Sigmoid colon (tissue), 7 donors: ENCODE measurements around the gene LUZP2. TPM values are rescaled to one million over a fixed set of nuclear protein-coding genes. Genes with fewer than 3 reads are reported as not detected.

Source experiments
- DNase-seq: peaks from one replicate; pipeline ENCODE4 v3.0.0-alpha.2; 2019
- H3K27ac ChIP-seq, 4 donors: fragments of 200-600 bp; sonication (generic); one replicate each; pipeline ENCODE4 v1.5.1; 2016 to 2019; ENCODE audit warnings: mild to moderate bottlenecking in 1 of 4
- H3K27me3 ChIP-seq, 3 donors: fragments of 200-600 bp; sonication (generic); one replicate each; pipeline ENCODE4 v1.5.1; 2019; ENCODE audit warnings: mild to moderate bottlenecking in 1 of 3
- H3K36me3 ChIP-seq, 4 donors: fragments of 200-600 bp; sonication (generic); one replicate each; pipeline ENCODE4 v1.5.1; 2016 to 2019
- H3K4me1 ChIP-seq, 4 donors: fragments of 200-600 bp; sonication (generic); one replicate each; pipeline ENCODE4 v1.5.1; 2017 to 2019
- H3K4me3 ChIP-seq, 4 donors: fragments of 200-600 bp; sonication (generic); one replicate each; pipeline ENCODE4 v1.5.1; 2017 to 2019; ENCODE audit warnings: mild to moderate bottlenecking in 2 of 4, moderate library complexity in 1 of 4
- H3K9me3 ChIP-seq, 4 donors: fragments of 200-600 bp in 3 of 4; sonication (generic) in 3 of 4; one replicate each; pipeline versions ENCODE4 v1.5.1 to v1.6.1; 2013 to 2019
- EP300 ChIP-seq, 4 donors: sonication (generic); formaldehyde crosslinking; IDR thresholded peaks; one replicate each; pipeline ENCODE4 v1.6.1; 2017; ENCODE audit warnings: antibody characterized with exemption in 4 of 4
- POLR2A ChIP-seq, 2 donors: fragments of 450-650 bp; IDR thresholded peaks; one replicate each; pipeline ENCODE4 v1.6.1; 2016; ENCODE audit warnings: antibody characterized with exemption in 2 of 2, mild to moderate bottlenecking in 2 of 2, moderate library complexity in 2 of 2
- POLR2AphosphoS5 ChIP-seq, 4 donors: sonication (generic); formaldehyde crosslinking; IDR thresholded peaks; one replicate each; pipeline ENCODE4 v1.6.1; 2017; ENCODE audit warnings: antibody characterized with exemption in 4 of 4
- WGBS, 2 donors: extraction: QIAGEN DNeasy Blood & Tissue Kit; methylation state at CpG; one replicate each; pipeline ENCODE4 v1.1.7; 2013; 5-methylcytosine and 5-hydroxymethylcytosine counted together
- intact Hi-C: fragments of 100-400 bp; cut with DNase I; formaldehyde crosslinking; loops from one replicate; pipeline ENCODE4 v1.15.1; 2023
- polyA plus RNA-seq, 3 donors: library from polyadenylated mRNA; stranded (reverse); fragments of 200-250 nt; gene quantifications; one replicate each; pipeline ENCODE4 v1.2.3, GENCODE V29; 2013
- total RNA-seq, 4 donors: library from RNA; depleted of rRNA; stranded (reverse); fragments of >200 nt; gene quantifications; one replicate each; pipeline ENCODE4 v1.1.0, GENCODE V29; 2016
- TF ChIP-seq, protein P1 (sequence below), 4 experiments: fragments of 450-650 bp in 3 of 4; fragments of 200-600 bp in 1 of 4; IDR thresholded peaks; one replicate each; pipeline ENCODE4 v1.5.1; 2016 to 2019; ENCODE audit warnings: antibody characterized with exemption in 4 of 4, mild to moderate bottlenecking in 3 of 4, moderate library complexity in 2 of 4
- donor health status: healthy with polysubstance abuse.
- donor health status: Bipolar disorder and iron deficiency.
- donor health status: healthy.

The LUZP2 gene
- total and polyA plus RNA-seq, 7 donors: 0.16 to 2.1 (median 0.83) TPM

DNA sequence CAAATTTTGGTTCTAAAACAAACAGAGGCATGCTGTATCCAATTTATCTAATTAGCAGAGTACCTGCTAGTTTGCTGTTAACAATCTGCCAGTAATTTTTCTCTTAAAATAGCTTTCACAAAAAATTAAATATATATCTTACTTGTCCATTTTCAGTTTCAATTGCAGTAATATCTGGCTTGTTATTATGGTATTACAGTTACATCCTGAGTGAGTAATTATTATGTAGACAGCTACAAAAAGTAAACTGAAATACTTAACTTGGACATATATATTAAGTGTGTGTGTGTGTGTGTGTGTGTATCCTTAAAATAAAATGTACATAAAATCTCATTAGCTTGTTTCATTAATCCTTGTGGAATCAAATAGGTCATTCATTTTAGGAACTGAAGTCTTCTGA lies 148.7 kb downstream of the LUZP2 start:
- Histone ChIP-seq H3K9me3 (no peaks in the 10 kb centered on the region), H3K36me3 (no peaks in the 10 kb centered on the region), H3K27me3 (no peaks in the 10 kb centered on the region), H3K4me1 (no peaks in the 10 kb centered on the region), H3K27ac (no peak overlapping the region), H3K4me3 (no peak overlapping the region)
- no peak for DNase-seq
- TF ChIP-seq POLR2AphosphoS5 (IDR thresholded peaks at IDR 0.05): no peak
- no peak for TF ChIP-seq EP300 (IDR thresholded peaks at IDR 0.05)
- TF ChIP-seq, protein P1, sequence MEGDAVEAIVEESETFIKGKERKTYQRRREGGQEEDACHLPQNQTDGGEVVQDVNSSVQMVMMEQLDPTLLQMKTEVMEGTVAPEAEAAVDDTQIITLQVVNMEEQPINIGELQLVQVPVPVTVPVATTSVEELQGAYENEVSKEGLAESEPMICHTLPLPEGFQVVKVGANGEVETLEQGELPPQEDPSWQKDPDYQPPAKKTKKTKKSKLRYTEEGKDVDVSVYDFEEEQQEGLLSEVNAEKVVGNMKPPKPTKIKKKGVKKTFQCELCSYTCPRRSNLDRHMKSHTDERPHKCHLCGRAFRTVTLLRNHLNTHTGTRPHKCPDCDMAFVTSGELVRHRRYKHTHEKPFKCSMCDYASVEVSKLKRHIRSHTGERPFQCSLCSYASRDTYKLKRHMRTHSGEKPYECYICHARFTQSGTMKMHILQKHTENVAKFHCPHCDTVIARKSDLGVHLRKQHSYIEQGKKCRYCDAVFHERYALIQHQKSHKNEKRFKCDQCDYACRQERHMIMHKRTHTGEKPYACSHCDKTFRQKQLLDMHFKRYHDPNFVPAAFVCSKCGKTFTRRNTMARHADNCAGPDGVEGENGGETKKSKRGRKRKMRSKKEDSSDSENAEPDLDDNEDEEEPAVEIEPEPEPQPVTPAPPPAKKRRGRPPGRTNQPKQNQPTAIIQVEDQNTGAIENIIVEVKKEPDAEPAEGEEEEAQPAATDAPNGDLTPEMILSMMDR (IDR thresholded peaks at IDR 0.05): no peak
- TF ChIP-seq POLR2A (IDR thresholded peaks at IDR 0.05): no peak
- intact Hi-C loops: no loop called here

DNA sequence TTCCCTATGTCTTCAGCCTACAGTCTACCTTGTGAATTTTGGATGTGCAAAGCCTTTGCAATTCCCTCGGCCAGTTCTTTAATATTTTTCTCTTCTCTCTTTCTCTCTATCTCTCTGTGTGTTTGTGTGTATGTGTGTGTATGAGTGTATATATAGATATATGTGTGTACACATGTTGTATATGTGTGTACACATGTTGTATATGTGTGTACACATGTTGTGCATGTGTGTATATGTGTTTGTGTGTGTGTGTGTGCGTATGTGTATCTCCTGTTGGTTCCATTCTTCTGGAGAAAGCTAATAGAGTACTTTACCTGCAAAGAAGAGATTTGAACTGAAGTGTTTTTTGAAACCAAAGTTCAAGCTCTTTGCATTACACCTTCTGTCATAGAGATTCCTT lies 155.0 kb downstream of the LUZP2 start:
- 85 to 86% methylated on average over 2 of the region's 2 CpGs for WGBS, 2 donors
- no peaks in the 10 kb centered on the region for H3K4me1 ChIP-seq
- no peak overlapping the region for H3K4me3 ChIP-seq
- intact Hi-C loops: no loop called here
- no peaks in the 10 kb centered on the region for H3K27me3 ChIP-seq
- DNase-seq: no peak
- no peak overlapping the region for H3K27ac ChIP-seq
- TF ChIP-seq, protein P1 (IDR thresholded peaks at IDR 0.05): no peak
- TF ChIP-seq POLR2AphosphoS5 (IDR thresholded peaks at IDR 0.05) (no peak), EP300 (IDR thresholded peaks at IDR 0.05) (no peak), POLR2A (IDR thresholded peaks at IDR 0.05) (no peak)
- H3K36me3 ChIP-seq: no peaks in the 10 kb centered on the region
- H3K9me3 ChIP-seq: no peaks in the 10 kb centered on the region

DNA sequence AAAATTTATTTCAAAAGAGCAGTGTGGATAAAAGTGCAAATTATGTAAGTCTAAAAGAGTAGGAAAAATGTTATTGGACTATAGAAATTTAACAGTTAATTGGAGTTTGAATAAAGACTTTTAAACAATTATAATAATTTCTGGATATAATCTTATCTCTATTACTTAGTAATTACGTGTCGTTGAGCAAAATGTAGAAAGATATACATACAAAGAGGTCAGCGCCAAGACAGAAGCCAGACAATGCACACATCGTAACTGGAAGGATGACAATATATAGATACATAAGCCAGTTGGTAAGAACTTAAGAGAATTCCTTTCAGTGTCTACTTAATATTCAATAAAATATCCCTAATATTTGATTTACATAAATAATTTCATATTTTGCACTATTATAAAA lies 157.0 kb downstream of the LUZP2 start:
- Histone ChIP-seq H3K9me3 (no peaks in the 10 kb centered on the region), H3K27ac (no peak overlapping the region), H3K4me1 (no peaks in the 10 kb centered on the region), H3K27me3 (no peaks in the 10 kb centered on the region), H3K4me3 (no peak overlapping the region), H3K36me3 (no peaks in the 10 kb centered on the region)
- TF ChIP-seq EP300 (IDR thresholded peaks at IDR 0.05) (no peak), POLR2AphosphoS5 (IDR thresholded peaks at IDR 0.05) (no peak), POLR2A (IDR thresholded peaks at IDR 0.05) (no peak)
- TF ChIP-seq, protein P1 (IDR thresholded peaks at IDR 0.05): no peak
- 85 to 93% methylated on average over 4 of the region's 4 CpGs for WGBS, 2 donors
- DNase-seq: no peak
- intact Hi-C loops: no loop called here

DNA sequence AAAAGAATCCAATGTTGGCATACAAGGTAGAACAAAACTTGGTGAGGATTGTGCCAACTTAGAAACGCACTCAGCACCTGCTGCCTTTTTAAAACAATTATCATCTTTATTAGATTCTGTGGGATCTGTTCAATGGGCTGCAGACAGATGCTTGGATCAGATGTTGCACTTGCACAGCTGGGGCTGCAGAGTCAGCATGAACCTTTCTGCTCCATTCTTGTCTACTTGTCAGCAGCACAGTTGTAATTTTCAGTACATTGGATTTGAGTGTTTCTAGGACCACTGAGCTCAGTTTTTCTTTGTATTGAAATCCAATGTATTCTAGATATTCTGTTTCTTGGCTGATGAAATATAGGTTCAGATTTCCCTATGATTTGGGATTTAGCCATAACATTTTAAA lies 164.5 kb downstream of the LUZP2 start:
- H3K27ac ChIP-seq: no peak overlapping the region
- no peak overlapping the region for H3K4me3 ChIP-seq
- intact Hi-C loops: no loop called here
- no peaks in the 10 kb centered on the region for H3K36me3 ChIP-seq
- H3K4me1 ChIP-seq: no peaks in the 10 kb centered on the region
- no peak for DNase-seq
- H3K27me3 ChIP-seq: no peaks in the 10 kb centered on the region
- no peaks in the 10 kb centered on the region for H3K9me3 ChIP-seq
- TF ChIP-seq EP300 (IDR thresholded peaks at IDR 0.05): no peak
- TF ChIP-seq POLR2A (IDR thresholded peaks at IDR 0.05): no peak
- TF ChIP-seq POLR2AphosphoS5 (IDR thresholded peaks at IDR 0.05): no peak
- TF ChIP-seq, protein P1 (IDR thresholded peaks at IDR 0.05): no peak
- 56 to 65% methylated on average over 1 of the region's 1 CpG for WGBS, 2 donors

DNA sequence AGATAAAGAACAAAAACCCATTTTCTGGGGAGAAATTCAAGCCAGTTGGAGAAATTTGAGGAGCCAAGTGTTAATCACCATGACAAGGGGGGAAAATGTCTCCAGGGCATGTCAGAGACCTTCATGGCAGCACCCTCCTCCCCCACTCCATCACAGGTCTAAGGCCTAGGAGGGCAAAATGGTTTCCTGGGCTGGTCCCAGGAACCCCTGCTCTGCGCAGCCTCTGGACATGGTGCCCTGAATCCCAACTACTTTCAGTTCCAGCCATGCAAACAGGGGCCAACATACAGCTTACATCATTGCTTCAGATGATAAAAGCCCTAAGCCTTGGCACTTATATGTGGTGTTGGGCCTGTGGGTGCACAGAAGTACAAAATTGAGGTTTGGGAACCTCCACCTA lies 167.5 kb downstream of the LUZP2 start:
- 93 to 94% methylated on average over 1 of the region's 1 CpG for WGBS, 2 donors

More for the DNA sequence above, 167.5 kb downstream of the LUZP2 start:
- TF ChIP-seq POLR2AphosphoS5 (IDR thresholded peaks at IDR 0.05) (no peak), EP300 (IDR thresholded peaks at IDR 0.05) (no peak), POLR2A (IDR thresholded peaks at IDR 0.05) (no peak)
- TF ChIP-seq, protein P1 (IDR thresholded peaks at IDR 0.05): no peak
- Histone ChIP-seq H3K9me3 (no peaks in the 10 kb centered on the region), H3K27ac (no peak overlapping the region), H3K4me3 (no peak overlapping the region), H3K4me1 (no peaks in the 10 kb centered on the region), H3K36me3 (no peaks in the 10 kb centered on the region), H3K27me3 (no peaks in the 10 kb centered on the region)
- no peak for DNase-seq
- intact Hi-C loops: no loop called here
